A673 (cell line): Measurements from ENCODE around the gene SLC22A16. TPM values are rescaled to one million over a fixed set of nuclear protein-coding genes. Genes with fewer than 3 reads are reported as not detected.

Source experiments
- BruUV-seq: library from RNA; stranded (reverse); fragments of 400-500 nt; replicated peaks from 2 replicates; lab custom pipeline; 2021; lab: Mats Ljungman, UMichigan
- CTCF ChIA-PET: fragments of 300-600 bp; sonication (Branson Sonifier 250); formaldehyde crosslinking; loops from one replicate; lab custom pipeline; 2022; ENCODE audit warnings: antibody characterized with exemption; lab: Charles Lee
- POLR2A ChIA-PET: fragments of 300-600 bp; sonication (Branson Sonifier 250); formaldehyde crosslinking; loops from one replicate; lab custom pipeline; 2022; ENCODE audit warnings: antibody characterized with exemption; ENCODE audit not compliant: low non-redundant PET; lab: Charles Lee
- DNase-seq: peaks from one replicate; pipeline ENCODE4 v3.0.0-alpha.2; 2015; ENCODE audit warnings: low spot score
- H3K27ac ChIP-seq: fragments of 200-600 bp; sonication (generic); 2 replicates; pipeline ENCODE4 v1.5.1; 2016; ENCODE audit warnings: mixed run types, low read depth, mild to moderate bottlenecking, mixed read lengths, antibody characterized with exemption, low read length; ENCODE audit not compliant: poor library complexity, severe bottlenecking
- H3K27me3 ChIP-seq: fragments of 200-600 bp; sonication (generic); replicated peaks from 2 replicates; pipeline ENCODE4 v1.6.1; 2017; ENCODE audit warnings: mixed run types, low read depth, mild to moderate bottlenecking, mixed read lengths, antibody characterized with exemption, low read length; ENCODE audit not compliant: insufficient read depth, poor library complexity
- H3K36me3 ChIP-seq: fragments of 200-600 bp; sonication (generic); 2 replicates; pipeline ENCODE4 v1.6.1; 2016; ENCODE audit warnings: mixed run types, mild to moderate bottlenecking, mixed read lengths, antibody characterized with exemption, low read length; ENCODE audit not compliant: insufficient read depth, poor library complexity, severe bottlenecking
- H3K4me1 ChIP-seq: fragments of 200-600 bp; sonication (generic); 2 replicates; pipeline ENCODE4 v1.6.1; 2017; ENCODE audit warnings: mixed run types, mild to moderate bottlenecking, mixed read lengths, antibody characterized with exemption, low read length; ENCODE audit not compliant: insufficient read depth, poor library complexity, severe bottlenecking
- H3K4me3 ChIP-seq: fragments of 200-600 bp; sonication (generic); 2 replicates; pipeline ENCODE4 v1.5.1; 2016; ENCODE audit warnings: low read depth, mixed run types, mild to moderate bottlenecking, mixed read lengths, low read length; ENCODE audit not compliant: poor library complexity, severe bottlenecking
- H3K9me3 ChIP-seq: fragments of 200-600 bp; sonication (generic); 2 replicates; pipeline ENCODE4 v1.6.1; 2016; ENCODE audit warnings: mixed run types, low read depth, mild to moderate bottlenecking, mixed read lengths, antibody characterized with exemption, low read length; ENCODE audit not compliant: poor library complexity, severe bottlenecking
- CTCF ChIP-seq: fragments of 300-800, 200-600 bp; sonication (generic); conservative IDR thresholded peaks from 2 replicates; pipeline ENCODE4 v1.5.1; 2017; ENCODE audit warnings: low read depth, mild to moderate bottlenecking, antibody characterized with exemption, low read length, moderate library complexity, mixed read lengths
- EZH2 ChIP-seq: fragments of 200-600 bp; sonication (generic); IDR thresholded peaks from 2 replicates; pipeline ENCODE4 v1.6.1; 2017; ENCODE audit warnings: borderline replicate concordance, low read depth, mild to moderate bottlenecking, mixed read lengths, antibody characterized with exemption, low read length; ENCODE audit not compliant: poor library complexity, severe bottlenecking
- intact Hi-C: fragments of 100-400 bp; cut with micrococcal nuclease; formaldehyde crosslinking; loops from one replicate; pipeline ENCODE4 v1.10.0; 2022; ENCODE audit not compliant: unreplicated experiment
- total RNA-seq: library from RNA; stranded (reverse); gene quantifications from 2 replicates; pipeline ENCODE4 v1.2.3, GENCODE V29; 2021

Gene SLC22A16
- total RNA-seq, 1 experiment from 2014 or later = 0.15 TPM

- ChIA-PET CTCF (no interaction called here), POLR2A (no interaction called here)
- H3K27ac ChIP-seq = no peak overlapping the region
- intact Hi-C loops = no loop called here
- no peaks in the 10 kb centered on the region for H3K9me3 ChIP-seq
- H3K4me3 ChIP-seq = no peak overlapping the region
- H3K4me1 ChIP-seq = no peaks in the 10 kb centered on the region
- H3K27me3 ChIP-seq = no peaks in the 10 kb centered on the region
- no peak for TF ChIP-seq EZH2
- TF ChIP-seq CTCF = no peak
- BruUV-seq = no TSS peak
- no peak for DNase-seq
- no peaks in the 10 kb centered on the region for H3K36me3 ChIP-seq
Measured at GRCh38 chr6:110449541-110449895, 26.9 kb downstream of the SLC22A16 start.

GRCh38 chr6:110448846-110449540 lies 27.4 kb downstream of the SLC22A16 start:
- no TSS peak for BruUV-seq

GRCh38 chr6:110447761-110448160 lies 28.7 kb downstream of the SLC22A16 start:
- POLR2A ChIA-PET = no interaction called here
- no peak overlapping the region for H3K27ac ChIP-seq
- CTCF ChIA-PET = no interaction called here
- no peak for DNase-seq
- no peaks in the 10 kb centered on the region for H3K9me3 ChIP-seq
- H3K36me3 ChIP-seq = no peaks in the 10 kb centered on the region
- no peaks in the 10 kb centered on the region for H3K4me1 ChIP-seq
- intact Hi-C loops = no loop called here
- no peaks in the 10 kb centered on the region for H3K27me3 ChIP-seq
- H3K4me3 ChIP-seq = no peak overlapping the region
- no TSS peak for BruUV-seq
- TF ChIP-seq CTCF (no peak), EZH2 (no peak)

More at GRCh38 chr6:110448846-110449540, 27.4 kb downstream of the SLC22A16 start:
- ChIA-PET POLR2A (interaction anchor here (0.7 kb wide), 1 partner anchor 251 kb away, joined by 3 read pairs; no protein-coding TSS in a partner anchor), CTCF (no interaction called here)
- H3K27ac ChIP-seq = no peak overlapping the region
- TF ChIP-seq EZH2 (no peak), CTCF (no peak)
- no peaks in the 10 kb centered on the region for H3K36me3 ChIP-seq
- no peak overlapping the region for H3K4me3 ChIP-seq
- no peaks in the 10 kb centered on the region for H3K9me3 ChIP-seq
- no peaks in the 10 kb centered on the region for H3K27me3 ChIP-seq
- DNase-seq = no peak
- H3K4me1 ChIP-seq = no peaks in the 10 kb centered on the region
- intact Hi-C loops = no loop called here
